HepG2 (cell line): ENCODE measurements around the gene ZNF526. TPM values are rescaled to one million over a fixed set of nuclear protein-coding genes. Genes with fewer than 3 reads are reported as not detected.

Experiments used
- AGO2 ChIP-seq: fragments of 200-400 bp; formaldehyde crosslinking; optimal IDR thresholded peaks from 2 replicates; pipeline ENCODE3; 2017; ENCODE audit warnings: mild to moderate bottlenecking, low read depth, low read length, moderate library complexity
- ATAD3A ChIP-seq: sonication (generic); formaldehyde crosslinking; IDR thresholded peaks from 2 replicates; pipeline ENCODE4 v1.4.0; 2020; ENCODE audit warnings: missing genetic modification reagents
- CEBPB ChIP-seq: IDR thresholded peaks from 2 replicates; pipeline ENCODE4 v1.6.1; 2011; ENCODE audit warnings: low read depth, low read length, improper control_type of control experiment, borderline replicate concordance
- FOXK1 ChIP-seq: sonication (generic); formaldehyde crosslinking; IDR thresholded peaks from 2 replicates; pipeline ENCODE4 v1.4.0; 2020; ENCODE audit warnings: low read depth, missing genetic modification reagents, borderline replicate concordance
- JARID2 ChIP-seq: sonication (generic); formaldehyde crosslinking; IDR thresholded peaks from 2 replicates; pipeline ENCODE4 v1.8.1; 2023; ENCODE audit warnings: missing genetic modification reagents, inconsistent platforms; ENCODE audit not compliant: insufficient replicate concordance
- RCOR2 ChIP-seq: IDR thresholded peaks from 2 replicates; pipeline ENCODE4 v1.6.1; 2016; ENCODE audit warnings: missing biosample characterization, missing genetic modification reagents
- SOX5 ChIP-seq: IDR thresholded peaks from 2 replicates; pipeline ENCODE4 v1.6.1; 2016; ENCODE audit warnings: borderline replicate concordance
- ZNF256 ChIP-seq: sonication (generic); formaldehyde crosslinking; conservative IDR thresholded peaks from 2 replicates; pipeline ENCODE4 v1.4.0; 2020; ENCODE audit warnings: missing genetic modification reagents
- ZNF670 ChIP-seq: sonication (generic); formaldehyde crosslinking; IDR thresholded peaks from 2 replicates; pipeline ENCODE4 v1.8.0; 2022; ENCODE audit warnings: mild to moderate bottlenecking, missing genetic modification reagents, borderline replicate concordance
- polyA plus RNA-seq, 8 experiments: library from polyadenylated mRNA; depleted of rRNA in 3 of 8; stranded (reverse) in 7 of 8; unstranded in 1 of 8; fragments of >200 nt; fragmentation: Illumina TruSeq in 4 of 8; extraction: Trizol in 4 of 8; gene quantifications; 2 replicates each; pipeline versions ENCODE4 v1.2.1 to v1.2.3, GENCODE V29; 2011 to 2016; ENCODE audit warnings: low read depth in 4 of 8, missing spikeins in 1 of 8, mixed read lengths in 1 of 8; ENCODE audit not compliant: insufficient read depth in 1 of 8
- total RNA-seq, 5 experiments: library from RNA; depleted of rRNA; stranded (reverse); fragments of >200 nt; fragmentation: Illumina TruSeq; extraction: Trizol; gene quantifications; 2 replicates each; pipeline ENCODE4 v1.2.3, GENCODE V29; 2016; ENCODE audit warnings: low read depth in 1 of 5
- TF ChIP-seq, protein P1 (sequence below): sonication (generic); formaldehyde crosslinking; IDR thresholded peaks from 2 replicates; pipeline ENCODE4 v1.4.0; 2020; ENCODE audit warnings: missing genetic modification reagents
- TF ChIP-seq, protein P2 (sequence below): IDR thresholded peaks from 2 replicates; pipeline ENCODE4 v1.6.1; 2016; ENCODE audit warnings: mild to moderate bottlenecking
- TF ChIP-seq, protein P3 (sequence below): sonication (generic); formaldehyde crosslinking; IDR thresholded peaks from 2 replicates; pipeline ENCODE4 v1.4.0; 2020; ENCODE audit warnings: missing genetic modification reagents
- TF ChIP-seq, protein P4 (sequence below): sonication (generic); formaldehyde crosslinking; IDR thresholded peaks from 2 replicates; pipeline ENCODE4 v1.4.0; 2020; ENCODE audit warnings: missing genetic modification reagents

Gene ZNF526
- total and polyA plus RNA-seq, 2 of the 13 experiments (the other 11 are each of a cell fraction or from before 2014, with no cell fraction given), result 3.3 to 8.4 TPM

DNA sequence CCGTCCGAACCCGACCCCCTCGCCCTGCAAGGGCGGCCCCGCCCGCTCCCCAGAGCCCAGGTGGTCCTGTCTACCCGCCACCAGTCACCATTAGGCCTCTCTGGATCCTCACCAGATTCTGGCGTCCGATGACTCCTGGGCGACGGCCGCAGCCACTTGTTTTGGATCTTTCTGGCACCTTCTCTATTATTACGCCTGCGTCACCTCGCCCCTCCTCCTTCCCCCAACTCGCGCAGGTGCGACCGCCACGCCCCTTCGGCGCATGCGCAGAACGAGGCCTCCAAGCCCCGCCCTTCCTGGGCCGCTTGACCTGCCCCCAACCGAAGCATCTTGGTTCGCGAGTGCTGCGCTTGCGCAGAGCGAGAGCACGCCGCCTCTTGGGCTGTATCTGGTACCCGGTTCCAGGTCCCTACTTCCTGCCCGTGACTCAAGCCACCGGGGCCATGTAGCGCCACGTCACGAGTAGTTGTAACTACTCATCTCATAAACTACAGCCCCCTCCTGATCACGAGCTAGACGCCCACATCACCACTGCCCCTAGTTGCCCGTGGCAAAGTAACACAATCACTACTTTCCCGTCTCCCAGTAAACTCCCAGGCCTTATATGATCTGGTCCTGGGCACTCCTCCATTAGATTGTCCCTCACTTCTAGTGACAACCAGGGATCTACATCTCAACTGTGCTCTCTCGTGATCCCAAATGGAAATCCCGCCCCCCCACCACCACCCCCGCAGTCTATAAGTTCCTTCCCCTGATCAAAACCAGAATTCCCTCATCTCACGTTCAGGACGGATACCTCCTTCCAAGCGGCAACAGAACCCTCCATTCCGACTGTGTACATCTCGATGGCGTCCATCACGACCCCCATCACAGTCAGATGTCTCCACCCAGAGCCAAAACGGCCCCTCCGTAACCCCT, 2.3 kb upstream of the ZNF526 start, which contains the start of gene DEDD2 (continued):
- TF ChIP-seq, protein P1, sequence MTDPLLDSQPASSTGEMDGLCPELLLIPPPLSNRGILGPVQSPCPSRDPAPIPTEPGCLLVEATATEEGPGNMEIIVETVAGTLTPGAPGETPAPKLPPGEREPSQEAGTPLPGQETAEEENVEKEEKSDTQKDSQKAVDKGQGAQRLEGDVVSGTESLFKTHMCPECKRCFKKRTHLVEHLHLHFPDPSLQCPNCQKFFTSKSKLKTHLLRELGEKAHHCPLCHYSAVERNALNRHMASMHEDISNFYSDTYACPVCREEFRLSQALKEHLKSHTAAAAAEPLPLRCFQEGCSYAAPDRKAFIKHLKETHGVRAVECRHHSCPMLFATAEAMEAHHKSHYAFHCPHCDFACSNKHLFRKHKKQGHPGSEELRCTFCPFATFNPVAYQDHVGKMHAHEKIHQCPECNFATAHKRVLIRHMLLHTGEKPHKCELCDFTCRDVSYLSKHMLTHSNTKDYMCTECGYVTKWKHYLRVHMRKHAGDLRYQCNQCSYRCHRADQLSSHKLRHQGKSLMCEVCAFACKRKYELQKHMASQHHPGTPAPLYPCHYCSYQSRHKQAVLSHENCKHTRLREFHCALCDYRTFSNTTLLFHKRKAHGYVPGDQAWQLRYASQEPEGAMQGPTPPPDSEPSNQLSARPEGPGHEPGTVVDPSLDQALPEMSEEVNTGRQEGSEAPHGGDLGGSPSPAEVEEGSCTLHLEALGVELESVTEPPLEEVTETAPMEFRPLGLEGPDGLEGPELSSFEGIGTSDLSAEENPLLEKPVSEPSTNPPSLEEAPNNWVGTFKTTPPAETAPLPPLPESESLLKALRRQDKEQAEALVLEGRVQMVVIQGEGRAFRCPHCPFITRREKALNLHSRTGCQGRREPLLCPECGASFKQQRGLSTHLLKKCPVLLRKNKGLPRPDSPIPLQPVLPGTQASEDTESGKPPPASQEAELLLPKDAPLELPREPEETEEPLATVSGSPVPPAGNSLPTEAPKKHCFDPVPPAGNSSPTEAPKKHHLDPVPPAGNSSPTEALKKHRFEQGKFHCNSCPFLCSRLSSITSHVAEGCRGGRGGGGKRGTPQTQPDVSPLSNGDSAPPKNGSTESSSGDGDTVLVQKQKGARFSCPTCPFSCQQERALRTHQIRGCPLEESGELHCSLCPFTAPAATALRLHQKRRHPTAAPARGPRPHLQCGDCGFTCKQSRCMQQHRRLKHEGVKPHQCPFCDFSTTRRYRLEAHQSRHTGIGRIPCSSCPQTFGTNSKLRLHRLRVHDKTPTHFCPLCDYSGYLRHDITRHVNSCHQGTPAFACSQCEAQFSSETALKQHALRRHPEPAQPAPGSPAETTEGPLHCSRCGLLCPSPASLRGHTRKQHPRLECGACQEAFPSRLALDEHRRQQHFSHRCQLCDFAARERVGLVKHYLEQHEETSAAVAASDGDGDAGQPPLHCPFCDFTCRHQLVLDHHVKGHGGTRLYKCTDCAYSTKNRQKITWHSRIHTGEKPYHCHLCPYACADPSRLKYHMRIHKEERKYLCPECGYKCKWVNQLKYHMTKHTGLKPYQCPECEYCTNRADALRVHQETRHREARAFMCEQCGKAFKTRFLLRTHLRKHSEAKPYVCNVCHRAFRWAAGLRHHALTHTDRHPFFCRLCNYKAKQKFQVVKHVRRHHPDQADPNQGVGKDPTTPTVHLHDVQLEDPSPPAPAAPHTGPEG, result peak; percentile 79; the same call in 1 of the 2 replicates
- TF ChIP-seq, protein P2, sequence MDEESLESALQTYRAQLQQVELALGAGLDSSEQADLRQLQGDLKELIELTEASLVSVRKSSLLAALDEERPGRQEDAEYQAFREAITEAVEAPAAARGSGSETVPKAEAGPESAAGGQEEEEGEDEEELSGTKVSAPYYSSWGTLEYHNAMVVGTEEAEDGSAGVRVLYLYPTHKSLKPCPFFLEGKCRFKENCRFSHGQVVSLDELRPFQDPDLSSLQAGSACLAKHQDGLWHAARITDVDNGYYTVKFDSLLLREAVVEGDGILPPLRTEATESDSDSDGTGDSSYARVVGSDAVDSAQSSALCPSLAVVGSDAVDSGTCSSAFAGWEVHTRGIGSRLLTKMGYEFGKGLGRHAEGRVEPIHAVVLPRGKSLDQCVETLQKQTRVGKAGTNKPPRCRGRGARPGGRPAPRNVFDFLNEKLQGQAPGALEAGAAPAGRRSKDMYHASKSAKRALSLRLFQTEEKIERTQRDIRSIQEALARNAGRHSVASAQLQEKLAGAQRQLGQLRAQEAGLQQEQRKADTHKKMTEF (CRISPR knock-in tag), result no peak
- TF ChIP-seq, protein P3, sequence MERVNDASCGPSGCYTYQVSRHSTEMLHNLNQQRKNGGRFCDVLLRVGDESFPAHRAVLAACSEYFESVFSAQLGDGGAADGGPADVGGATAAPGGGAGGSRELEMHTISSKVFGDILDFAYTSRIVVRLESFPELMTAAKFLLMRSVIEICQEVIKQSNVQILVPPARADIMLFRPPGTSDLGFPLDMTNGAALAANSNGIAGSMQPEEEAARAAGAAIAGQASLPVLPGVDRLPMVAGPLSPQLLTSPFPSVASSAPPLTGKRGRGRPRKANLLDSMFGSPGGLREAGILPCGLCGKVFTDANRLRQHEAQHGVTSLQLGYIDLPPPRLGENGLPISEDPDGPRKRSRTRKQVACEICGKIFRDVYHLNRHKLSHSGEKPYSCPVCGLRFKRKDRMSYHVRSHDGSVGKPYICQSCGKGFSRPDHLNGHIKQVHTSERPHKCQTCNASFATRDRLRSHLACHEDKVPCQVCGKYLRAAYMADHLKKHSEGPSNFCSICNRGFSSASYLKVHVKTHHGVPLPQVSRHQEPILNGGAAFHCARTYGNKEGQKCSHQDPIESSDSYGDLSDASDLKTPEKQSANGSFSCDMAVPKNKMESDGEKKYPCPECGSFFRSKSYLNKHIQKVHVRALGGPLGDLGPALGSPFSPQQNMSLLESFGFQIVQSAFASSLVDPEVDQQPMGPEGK (CRISPR knock-in tag), result no peak
- TF ChIP-seq AGO2, result peak; percentile 4
- no peak for TF ChIP-seq CEBPB
- peak; percentile 43; the same call in 1 of the 2 replicates for TF ChIP-seq SOX5 (CRISPR knock-in tag)
- TF ChIP-seq FOXK1, result peak; percentile 83; the same call in 1 of the 2 replicates
- TF ChIP-seq ZNF256 (CRISPR knock-in tag), result no peak
- TF ChIP-seq ZNF670 (CRISPR knock-in tag), result no peak
- TF ChIP-seq ATAD3A (CRISPR knock-in tag), result no peak
- TF ChIP-seq, protein P4, sequence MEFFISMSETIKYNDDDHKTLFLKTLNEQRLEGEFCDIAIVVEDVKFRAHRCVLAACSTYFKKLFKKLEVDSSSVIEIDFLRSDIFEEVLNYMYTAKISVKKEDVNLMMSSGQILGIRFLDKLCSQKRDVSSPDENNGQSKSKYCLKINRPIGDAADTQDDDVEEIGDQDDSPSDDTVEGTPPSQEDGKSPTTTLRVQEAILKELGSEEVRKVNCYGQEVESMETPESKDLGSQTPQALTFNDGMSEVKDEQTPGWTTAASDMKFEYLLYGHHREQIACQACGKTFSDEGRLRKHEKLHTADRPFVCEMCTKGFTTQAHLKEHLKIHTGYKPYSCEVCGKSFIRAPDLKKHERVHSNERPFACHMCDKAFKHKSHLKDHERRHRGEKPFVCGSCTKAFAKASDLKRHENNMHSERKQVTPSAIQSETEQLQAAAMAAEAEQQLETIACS, result no peak
- no peak for TF ChIP-seq JARID2 (CRISPR knock-in tag)
- TF ChIP-seq RCOR2, result no peak
